ENCODE results near the gene OSBPL8.

DNA sequence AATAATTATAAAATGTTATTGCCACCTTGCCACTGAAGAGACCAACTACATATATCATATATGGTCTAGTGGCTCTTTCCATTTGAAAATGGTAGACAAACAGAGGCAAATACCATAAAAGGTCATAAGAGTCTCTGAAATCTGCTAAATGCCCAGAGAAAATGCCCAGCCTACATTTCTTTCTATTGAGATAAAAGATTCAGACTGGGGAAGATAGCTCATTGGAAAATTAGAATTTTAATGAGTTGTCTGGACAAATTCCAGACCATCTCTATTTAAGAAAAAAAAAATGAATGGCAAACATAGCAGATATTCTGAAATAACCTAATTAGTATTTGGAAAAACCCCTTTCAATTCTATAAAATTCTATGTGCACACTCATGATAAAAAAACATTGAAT lies 131.5 kb downstream of the OSBPL8 start:
- no peak for TF ChIP-seq CTCF (IDR thresholded peaks at IDR 0.05)
- no peak for TF ChIP-seq POLR2A (IDR thresholded peaks at IDR 0.05; ENCODE audit: low read depth)
- TF ChIP-seq POLR2AphosphoS5 (IDR thresholded peaks at IDR 0.05) = no peak

Data from esophagus muscularis mucosa (tissue), 3 donors.